HEK293T (cell line): ENCODE measurements around the gene IFNA13.

Experiments used
- CTCF ChIA-PET: fragments of 350-600 bp; formaldehyde crosslinking; extraction: SDS; loops from one replicate; lab custom pipeline; 2021; ENCODE audit warnings: antibody characterized with exemption, inconsistent platforms; lab: Yijun Ruan, JAX
- POLR2A ChIA-PET: fragments of 350-600 bp; formaldehyde crosslinking; extraction: SDS; loops from one replicate; lab custom pipeline; 2020; ENCODE audit warnings: antibody characterized with exemption, inconsistent platforms; lab: Yijun Ruan, JAX
- DNase-seq: peaks from one replicate; pipeline ENCODE4 v3.0.0; 2012; ENCODE audit warnings: mixed read lengths; ENCODE audit errors: extremely low spot score
- ARNT ChIP-seq: fragments of 450-650 bp; IDR thresholded peaks from 2 replicates; pipeline ENCODE4 v1.6.1; 2017; ENCODE audit warnings: mild to moderate bottlenecking
- BHLHE40 ChIP-seq: fragments of 450-650 bp; IDR thresholded peaks from 2 replicates; pipeline ENCODE4 v1.6.1; 2016; ENCODE audit warnings: mild to moderate bottlenecking, moderate library complexity, borderline replicate concordance
- CTBP1 ChIP-seq: fragments of 450-650 bp; IDR thresholded peaks from 2 replicates; pipeline ENCODE4 v1.6.1; 2016; ENCODE audit warnings: borderline replicate concordance
- ELF4 ChIP-seq: fragments of 450-650 bp; IDR thresholded peaks from 2 replicates; pipeline ENCODE4 v1.6.1; 2017; ENCODE audit warnings: antibody characterized with exemption
- FOXA1 ChIP-seq: fragments of 450-650 bp; IDR thresholded peaks from 2 replicates; pipeline ENCODE4 v1.6.1; 2016; ENCODE audit warnings: mild to moderate bottlenecking
- FOXK2 ChIP-seq: fragments of 450-650 bp; IDR thresholded peaks from 2 replicates; pipeline ENCODE4 v1.6.1; 2016; ENCODE audit warnings: mild to moderate bottlenecking
- FOXM1 ChIP-seq: fragments of 450-650 bp; IDR thresholded peaks from 2 replicates; pipeline ENCODE4 v1.6.1; 2017; ENCODE audit warnings: mild to moderate bottlenecking, borderline replicate concordance
- HDGF ChIP-seq: fragments of 450-650 bp; IDR thresholded peaks from 2 replicates; pipeline ENCODE4 v1.6.1; 2017; ENCODE audit warnings: antibody characterized with exemption, borderline replicate concordance
- L3MBTL2 ChIP-seq: fragments of 450-650 bp; conservative IDR thresholded peaks from 2 replicates; pipeline ENCODE4 v1.6.1; 2016; ENCODE audit warnings: mild to moderate bottlenecking
- LEF1 ChIP-seq: fragments of 450-650 bp; IDR thresholded peaks from 2 replicates; pipeline ENCODE4 v1.6.1; 2017; ENCODE audit warnings: mild to moderate bottlenecking, borderline replicate concordance
- NFRKB ChIP-seq: fragments of 450-650 bp; IDR thresholded peaks from 2 replicates; pipeline ENCODE4 v1.6.1; 2016; ENCODE audit warnings: mild to moderate bottlenecking, moderate library complexity
- SP1 ChIP-seq: fragments of 450-650 bp; IDR thresholded peaks from 2 replicates; pipeline ENCODE4 v1.6.1; 2017
- SUZ12 ChIP-seq: fragments of 450-650 bp; IDR thresholded peaks from 2 replicates; pipeline ENCODE4 v1.6.1; 2016; ENCODE audit warnings: mild to moderate bottlenecking
- TARDBP ChIP-seq: fragments of 450-650 bp; IDR thresholded peaks from 2 replicates; pipeline ENCODE4 v1.6.1; 2016
- ZNF384 ChIP-seq: fragments of 450-650 bp; IDR thresholded peaks from 2 replicates; pipeline ENCODE4 v1.6.1; 2016
- TF ChIP-seq, protein P1 (sequence below): fragments of 450-650 bp; IDR thresholded peaks from 2 replicates; pipeline ENCODE4 v1.6.1; 2016

Gene IFNA13

DNA sequence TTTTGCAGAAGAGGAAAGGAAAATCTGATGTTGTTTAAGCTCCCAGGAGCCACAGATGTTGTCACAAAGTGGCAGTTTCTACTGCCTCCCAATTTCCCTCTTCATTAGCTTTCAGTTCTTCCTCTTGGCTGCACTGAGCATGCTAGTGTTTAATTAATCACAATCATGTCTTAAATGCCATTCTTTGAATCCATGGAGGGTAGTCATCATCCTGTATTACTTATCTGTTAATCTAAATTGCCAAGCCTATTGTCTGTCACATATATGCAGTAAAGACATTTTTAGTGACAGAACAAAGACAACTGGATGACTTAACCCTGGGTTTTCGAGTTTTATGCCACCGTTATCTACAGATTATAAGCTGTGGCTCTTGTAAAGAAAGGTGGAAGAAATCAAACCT is 47.4 kb downstream of the IFNA13 start:
- no peak for DNase-seq
- ChIA-PET POLR2A (no interaction called here), CTCF (interaction anchor here (0.6 kb wide), 1 partner anchor 87 kb away, joined by 3 read pairs; no protein-coding TSS in a partner anchor)
- no peak for TF ChIP-seq BHLHE40
- no peak for TF ChIP-seq LEF1
- no peak for TF ChIP-seq SUZ12
- no peak for TF ChIP-seq FOXM1
- no peak for TF ChIP-seq NFRKB
- no peak for TF ChIP-seq ARNT
- no peak for TF ChIP-seq ELF4
- no peak for TF ChIP-seq ZNF384
- TF ChIP-seq FOXK2: no peak
- TF ChIP-seq L3MBTL2: no peak
- TF ChIP-seq FOXA1: no peak
- TF ChIP-seq HDGF: no peak
- TF ChIP-seq TARDBP: no peak
- TF ChIP-seq, protein P1, sequence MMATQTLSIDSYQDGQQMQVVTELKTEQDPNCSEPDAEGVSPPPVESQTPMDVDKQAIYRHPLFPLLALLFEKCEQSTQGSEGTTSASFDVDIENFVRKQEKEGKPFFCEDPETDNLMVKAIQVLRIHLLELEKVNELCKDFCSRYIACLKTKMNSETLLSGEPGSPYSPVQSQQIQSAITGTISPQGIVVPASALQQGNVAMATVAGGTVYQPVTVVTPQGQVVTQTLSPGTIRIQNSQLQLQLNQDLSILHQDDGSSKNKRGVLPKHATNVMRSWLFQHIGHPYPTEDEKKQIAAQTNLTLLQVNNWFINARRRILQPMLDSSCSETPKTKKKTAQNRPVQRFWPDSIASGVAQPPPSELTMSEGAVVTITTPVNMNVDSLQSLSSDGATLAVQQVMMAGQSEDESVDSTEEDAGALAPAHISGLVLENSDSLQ: no peak
- no peak for TF ChIP-seq SP1
- TF ChIP-seq CTBP1: no peak

DNA sequence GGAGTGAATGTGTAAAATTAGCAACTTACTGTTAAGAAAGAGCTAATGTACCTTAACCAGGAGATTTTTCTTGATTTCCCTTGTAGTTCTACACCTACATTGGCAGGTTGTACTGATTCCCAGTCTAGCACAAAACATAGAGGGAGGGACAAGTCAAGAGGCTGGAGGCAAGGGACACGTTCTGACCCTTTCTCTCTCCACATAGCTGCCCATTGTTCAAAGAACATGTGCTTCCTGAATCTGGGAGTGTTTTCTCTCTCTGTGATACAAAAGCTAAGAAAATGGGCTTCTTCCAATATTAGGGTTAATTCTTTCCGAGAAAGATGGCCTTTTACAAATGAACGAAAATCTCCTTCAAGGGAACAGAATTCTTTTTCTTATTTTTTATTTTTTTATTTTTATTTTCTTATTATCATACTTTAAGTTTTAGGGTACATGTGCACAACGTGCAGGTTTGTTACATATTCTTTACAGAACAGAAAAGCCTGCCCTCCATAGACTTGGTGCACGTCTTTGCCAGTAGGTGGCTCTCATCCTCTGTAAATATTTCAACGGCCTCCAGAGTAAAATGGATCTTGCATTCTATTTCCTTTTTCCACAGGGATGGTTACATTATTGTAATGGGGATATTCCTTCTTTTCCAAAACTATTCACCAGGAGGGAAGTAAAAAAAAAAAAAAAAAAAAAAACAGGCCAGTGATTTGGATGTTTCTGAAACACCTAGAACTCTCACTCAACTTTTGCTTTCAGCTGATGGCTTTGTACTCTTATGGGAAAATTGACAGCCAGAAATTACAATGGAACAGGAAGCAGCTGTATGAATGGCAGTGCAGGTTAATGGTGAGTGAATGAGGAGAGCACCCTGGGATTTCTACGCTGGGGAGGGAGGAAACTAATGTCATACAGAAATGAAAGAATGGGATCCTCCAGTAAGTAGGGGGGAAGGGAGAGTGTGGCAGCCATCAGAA is 49.6 kb downstream of the IFNA13 start:
- ChIA-PET CTCF (interaction anchor here (0.6 to 0.7 kb wide), 5 partner anchors 35 to 158 kb away, joined by 3 to 7 read pairs (median 4); no protein-coding TSS in a partner anchor), POLR2A (no interaction called here)
- DNase-seq: peak; percentile 46
- TF ChIP-seq HDGF (no peak), FOXM1 (no peak), NFRKB (no peak)
